HG03066 (cell line): ENCODE measurements around the gene SCARB1.

Source experiments
- ATAC-seq: cut with Tn5 transposase; IDR thresholded peaks from one replicate; pipeline ENCODE4 v1.9.1; 2021; ENCODE audit warnings: low read depth; ENCODE audit not compliant: unreplicated experiment

Gene SCARB1

GRCh38 chr12:124847113-124848074, 16.3 kb downstream of the SCARB1 start:
- ATAC-seq: no peak

- ATAC-seq: no peak
Observed at GRCh38 chr12:124844411-124845397, 19.0 kb downstream of the SCARB1 start.

GRCh38 chr12:124842800-124843510, 20.7 kb downstream of the SCARB1 start:
- ATAC-seq: no peak

GRCh38 chr12:124842073-124842749, 21.5 kb downstream of the SCARB1 start:
- no peak for ATAC-seq

- no peak for ATAC-seq
Observed at GRCh38 chr12:124841558-124841945, 22.1 kb downstream of the SCARB1 start.

- ATAC-seq: no peak
Observed at GRCh38 chr12:124837958-124838803, 25.5 kb downstream of the SCARB1 start.

GRCh38 chr12:124837249-124837897, 26.3 kb downstream of the SCARB1 start:
- no peak for ATAC-seq

- no peak for ATAC-seq
Observed at GRCh38 chr12:124836759-124837158, 26.9 kb downstream of the SCARB1 start.

- no peak for ATAC-seq
Observed at GRCh38 chr12:124835656-124836410, 27.8 kb downstream of the SCARB1 start.

- ATAC-seq: no peak
Observed at GRCh38 chr12:124834822-124835221, 28.8 kb downstream of the SCARB1 start.

- ATAC-seq: no peak
Observed at GRCh38 chr12:124833693-124834122, 30.0 kb downstream of the SCARB1 start.

GRCh38 chr12:124832856-124833255, 30.8 kb downstream of the SCARB1 start:
- no peak for ATAC-seq

- ATAC-seq: no peak
Observed at GRCh38 chr12:124831590-124831989, 32.1 kb downstream of the SCARB1 start.

GRCh38 chr12:124830306-124830705, 33.4 kb downstream of the SCARB1 start:
- no peak for ATAC-seq

GRCh38 chr12:124829708-124830304, 33.9 kb downstream of the SCARB1 start:
- no peak for ATAC-seq

GRCh38 chr12:124829008-124829707, 34.5 kb downstream of the SCARB1 start:
- ATAC-seq: no peak
